VCaP (cell line): ENCODE data around the gene MPV17L2.

Experiments used
- H3K27ac ChIP-seq: fragments of 450-650 bp; 2 replicates; pipeline ENCODE4 v1.5.1; 2017
- CTCF ChIP-seq: fragments of 450-650 bp; conservative IDR thresholded peaks from 2 replicates; pipeline ENCODE4 v1.5.1; 2017; ENCODE audit warnings: mild to moderate bottlenecking, moderate library complexity

The MPV17L2 gene

GRCh38 chr19:18234194-18234593 is 41.2 kb downstream of the MPV17L2 start:
- TF ChIP-seq CTCF = no peak
- H3K27ac ChIP-seq = no peak overlapping the region

- no peak overlapping the region for H3K27ac ChIP-seq
- no peak for TF ChIP-seq CTCF
Measured at GRCh38 chr19:18239303-18239702, 46.3 kb downstream of the MPV17L2 start.

GRCh38 chr19:18245297-18245696 is 52.3 kb downstream of the MPV17L2 start:
- TF ChIP-seq CTCF = no peak
- no peak overlapping the region for H3K27ac ChIP-seq
